ENCODE data around the gene CTAGE6.
"Not testable (repeated sequence)": the region's sequence is repeated elsewhere in the genome, so short reads cannot be mapped to it uniquely, and the experiment has no call there.

The CTAGE6 gene

GRCh38 chr7:143737037-143737819, 20.3 kb downstream of the CTAGE6 start:
- H3K4me3 ChIP-seq (ENCODE audit: low read depth, low read length); in situ Hi-C loops (cut with HindIII; ENCODE audit: low sequenced_read_pairs): not testable (repeated sequence)
- peak; percentile 67 for TF ChIP-seq CTCF (IDR thresholded peaks at IDR 0.05; ENCODE audit: low read depth, low read length)
- peak; percentile 68 for DNase-seq (ENCODE audit: low read depth, low spot score)

- DNase-seq (ENCODE audit: low read depth, low spot score): no peak
- no peak overlapping the region for H3K4me3 ChIP-seq (ENCODE audit: low read depth, low read length)
- TF ChIP-seq CTCF (IDR thresholded peaks at IDR 0.05; ENCODE audit: low read depth, low read length): no peak
- in situ Hi-C loops (cut with HindIII; ENCODE audit: low sequenced_read_pairs): no loop called here
Measured at GRCh38 chr7:143735962-143736361, 21.5 kb downstream of the CTAGE6 start.

- in situ Hi-C loops (cut with HindIII; ENCODE audit: low sequenced_read_pairs): no loop called here
- no peak for TF ChIP-seq CTCF (IDR thresholded peaks at IDR 0.05; ENCODE audit: low read depth, low read length)
- no peak overlapping the region for H3K4me3 ChIP-seq (ENCODE audit: low read depth, low read length)
- DNase-seq (ENCODE audit: low read depth, low spot score): no peak
Measured at GRCh38 chr7:143733876-143734275, 23.6 kb downstream of the CTAGE6 start.

GRCh38 chr7:143728333-143728862, 29.1 kb downstream of the CTAGE6 start:
- no peak for TF ChIP-seq CTCF (IDR thresholded peaks at IDR 0.05; ENCODE audit: low read depth, low read length)

GRCh38 chr7:143727561-143727960, 29.9 kb downstream of the CTAGE6 start:
- in situ Hi-C loops (cut with HindIII; ENCODE audit: low sequenced_read_pairs); DNase-seq (ENCODE audit: low read depth, low spot score); H3K4me3 ChIP-seq (ENCODE audit: low read depth, low read length): not testable (repeated sequence)

More at GRCh38 chr7:143728333-143728862, 29.1 kb downstream of the CTAGE6 start:
- in situ Hi-C loops (cut with HindIII; ENCODE audit: low sequenced_read_pairs): no loop called here
- no peak for DNase-seq (ENCODE audit: low read depth, low spot score)
- H3K4me3 ChIP-seq (ENCODE audit: low read depth, low read length): no peak overlapping the region

- in situ Hi-C loops (cut with HindIII; ENCODE audit: low sequenced_read_pairs); DNase-seq (ENCODE audit: low read depth, low spot score); H3K4me3 ChIP-seq (ENCODE audit: low read depth, low read length): not testable (repeated sequence)
Measured at GRCh38 chr7:143726143-143726542, 31.4 kb downstream of the CTAGE6 start.

- in situ Hi-C loops (cut with HindIII; ENCODE audit: low sequenced_read_pairs): not testable (repeated sequence)
Measured at GRCh38 chr7:143720335-143720734, 37.2 kb downstream of the CTAGE6 start.

GRCh38 chr7:143715543-143716193, 41.8 kb downstream of the CTAGE6 start:
- in situ Hi-C loops (cut with HindIII; ENCODE audit: low sequenced_read_pairs); DNase-seq (ENCODE audit: low read depth, low spot score); H3K4me3 ChIP-seq (ENCODE audit: low read depth, low read length): not testable (repeated sequence)

More at GRCh38 chr7:143720335-143720734, 37.2 kb downstream of the CTAGE6 start:
- not testable (repeated sequence) for DNase-seq (ENCODE audit: low read depth, low spot score); H3K4me3 ChIP-seq (ENCODE audit: low read depth, low read length)

- H3K4me3 ChIP-seq (ENCODE audit: low read depth, low read length); DNase-seq (ENCODE audit: low read depth, low spot score); in situ Hi-C loops (cut with HindIII; ENCODE audit: low sequenced_read_pairs): not testable (repeated sequence)
Measured at GRCh38 chr7:143714581-143715454, 42.7 kb downstream of the CTAGE6 start.

- peak; percentile 17 for DNase-seq (ENCODE audit: low read depth, low spot score)
- in situ Hi-C loops (cut with HindIII; ENCODE audit: low sequenced_read_pairs); H3K4me3 ChIP-seq (ENCODE audit: low read depth, low read length): not testable (repeated sequence)
Measured at GRCh38 chr7:143712381-143712780, 45.1 kb downstream of the CTAGE6 start.

- in situ Hi-C loops (cut with HindIII; ENCODE audit: low sequenced_read_pairs); DNase-seq (ENCODE audit: low read depth, low spot score); H3K4me3 ChIP-seq (ENCODE audit: low read depth, low read length): not testable (repeated sequence)
Measured at GRCh38 chr7:143711727-143712324, 45.7 kb downstream of the CTAGE6 start.

Measured in astrocyte of the spinal cord (primary cell).